Sigmoid colon (tissue), 4 donors: ENCODE results near the gene ADAMTS2.

Experiments
- EP300 ChIP-seq, 4 donors: sonication (generic); formaldehyde crosslinking; IDR thresholded peaks; one replicate each; pipeline ENCODE4 v1.6.1; 2017; ENCODE audit warnings: antibody characterized with exemption in 4 of 4
- TF ChIP-seq, protein P1 (sequence below), 4 experiments: fragments of 450-650 bp in 3 of 4; fragments of 200-600 bp in 1 of 4; IDR thresholded peaks; one replicate each; pipeline ENCODE4 v1.5.1; 2016 to 2019; ENCODE audit warnings: antibody characterized with exemption in 4 of 4, mild to moderate bottlenecking in 3 of 4, moderate library complexity in 2 of 4

DNA sequence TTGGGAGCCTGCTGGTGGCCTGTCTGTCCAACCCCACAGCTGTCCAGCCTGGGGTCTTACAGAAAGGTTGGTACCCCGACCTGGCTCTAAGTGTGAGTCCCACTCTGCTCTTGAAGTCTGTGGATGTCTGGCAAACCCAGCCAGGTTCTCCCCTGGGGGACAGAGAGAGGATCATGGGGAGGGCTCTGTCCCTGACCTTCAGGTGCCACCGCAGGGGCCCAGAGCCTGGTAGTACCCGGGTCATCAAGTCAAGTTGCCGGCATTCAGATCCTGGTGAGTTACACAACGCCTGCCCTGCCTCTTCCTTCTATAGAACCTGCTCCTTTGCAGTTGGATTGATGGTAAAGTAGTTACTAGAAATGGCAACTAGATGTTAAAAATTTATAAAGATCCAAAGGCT lies 66.7 kb downstream of the ADAMTS2 start:
- TF ChIP-seq, protein P1, sequence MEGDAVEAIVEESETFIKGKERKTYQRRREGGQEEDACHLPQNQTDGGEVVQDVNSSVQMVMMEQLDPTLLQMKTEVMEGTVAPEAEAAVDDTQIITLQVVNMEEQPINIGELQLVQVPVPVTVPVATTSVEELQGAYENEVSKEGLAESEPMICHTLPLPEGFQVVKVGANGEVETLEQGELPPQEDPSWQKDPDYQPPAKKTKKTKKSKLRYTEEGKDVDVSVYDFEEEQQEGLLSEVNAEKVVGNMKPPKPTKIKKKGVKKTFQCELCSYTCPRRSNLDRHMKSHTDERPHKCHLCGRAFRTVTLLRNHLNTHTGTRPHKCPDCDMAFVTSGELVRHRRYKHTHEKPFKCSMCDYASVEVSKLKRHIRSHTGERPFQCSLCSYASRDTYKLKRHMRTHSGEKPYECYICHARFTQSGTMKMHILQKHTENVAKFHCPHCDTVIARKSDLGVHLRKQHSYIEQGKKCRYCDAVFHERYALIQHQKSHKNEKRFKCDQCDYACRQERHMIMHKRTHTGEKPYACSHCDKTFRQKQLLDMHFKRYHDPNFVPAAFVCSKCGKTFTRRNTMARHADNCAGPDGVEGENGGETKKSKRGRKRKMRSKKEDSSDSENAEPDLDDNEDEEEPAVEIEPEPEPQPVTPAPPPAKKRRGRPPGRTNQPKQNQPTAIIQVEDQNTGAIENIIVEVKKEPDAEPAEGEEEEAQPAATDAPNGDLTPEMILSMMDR (IDR thresholded peaks at IDR 0.05): no peak
- no peak for TF ChIP-seq EP300 (IDR thresholded peaks at IDR 0.05)
